T-cell (primary cell): ENCODE measurements around the gene ZNF701. TPM values are rescaled to one million over a fixed set of nuclear protein-coding genes. Genes with fewer than 3 reads are reported as not detected.
"Not testable (repeated sequence)": the region's sequence is repeated elsewhere in the genome, so short reads cannot be mapped to it uniquely, and the experiment has no call there.

Experiments used
- ATAC-seq, 4 experiments: fragments of 200-7000 bp in 3 of 4; fragments of 150-1000 bp in 1 of 4; cut with Tn5 transposase; replicated peaks in 1 of 4; 1 replicate in 3 of 4; 2 replicates in 1 of 4; pipeline ENCODE4 v1.10.0; 2021; ENCODE audit warnings: moderate library complexity in 3 of 4, mild to moderate bottlenecking in 2 of 4, moderate number of reproducible peaks in 1 of 4
- CTCF ChIA-PET, 2 donors: fragments of 300-600 bp; sonication (Branson Sonifier 250); formaldehyde crosslinking; loops; one replicate each; lab custom pipeline; 2022; ENCODE audit warnings: antibody characterized with exemption in 2 of 2; lab: Charles Lee
- POLR2A ChIA-PET, 2 donors: fragments of 300-600 bp; sonication (Branson Sonifier 250); formaldehyde crosslinking; loops; one replicate each; lab custom pipeline; 2022; ENCODE audit warnings: antibody characterized with exemption in 2 of 2; lab: Charles Lee
- DNase-seq, 35 experiments: peaks; one replicate each; pipeline versions ENCODE4 v3.0.0 to v3.0.0-alpha.2; 2013 to 2023
- H3K27ac ChIP-seq: one replicate; pipeline ENCODE4 v1.5.1; 2013; ENCODE audit warnings: low read length
- H3K27me3 ChIP-seq, 2 experiments: replicated peaks in 1 of 2; 1 replicate in 1 of 2; 2 replicates in 1 of 2; pipeline versions ENCODE4 v1.6.1 to v1.7.0; 2013; ENCODE audit warnings: low read length in 1 of 2, mixed read lengths in 1 of 2; ENCODE audit not compliant: control insufficient read depth in 2 of 2, insufficient read depth in 2 of 2; ENCODE audit errors: extremely low read depth in 1 of 2
- H3K36me3 ChIP-seq, 2 donors: 1 replicate in 1 of 2; 2 replicates in 1 of 2; pipeline versions ENCODE4 v1.6.1 to v1.7.0; 2013; ENCODE audit warnings: low read length in 1 of 2; ENCODE audit not compliant: control insufficient read depth in 2 of 2, insufficient read depth in 1 of 2; ENCODE audit errors: extremely low read depth in 1 of 2
- H3K4me1 ChIP-seq, 2 experiments: 1 replicate in 1 of 2; 2 replicates in 1 of 2; pipeline versions ENCODE4 v1.6.1 to v1.7.0; 2013; ENCODE audit warnings: low read length in 2 of 2, mixed read lengths in 1 of 2; ENCODE audit not compliant: insufficient read depth in 2 of 2, control insufficient read depth in 1 of 2; ENCODE audit errors: extremely low read depth in 1 of 2
- H3K4me3 ChIP-seq, 2 donors: 1 replicate in 1 of 2; 2 replicates in 1 of 2; pipeline versions ENCODE4 v1.5.1 to v1.7.0; 2013; ENCODE audit warnings: mild to moderate bottlenecking in 2 of 2, low read length in 1 of 2, moderate library complexity in 1 of 2; ENCODE audit not compliant: control insufficient read depth in 1 of 2; ENCODE audit errors: extremely low read depth in 1 of 2
- H3K9me3 ChIP-seq: 2 replicates; pipeline ENCODE4 v1.7.0; 2013
- H3K27ac Mint-ChIP-seq, 2 donors: one replicate each; pipeline ENCODE4 v1.8.0; 2020 to 2021; ENCODE audit warnings: mild to moderate bottlenecking in 2 of 2, mixed read lengths in 2 of 2
- H3K27me3 Mint-ChIP-seq, 2 donors: one replicate each; pipeline ENCODE4 v1.8.0; 2021 to 2022; ENCODE audit warnings: mixed read lengths in 2 of 2
- H3K36me3 Mint-ChIP-seq: one replicate; pipeline ENCODE4 v1.8.0; 2021; ENCODE audit warnings: mixed read lengths
- H3K4me1 Mint-ChIP-seq, 3 donors: one replicate each; pipeline ENCODE4 v1.8.0; 2020 to 2022; ENCODE audit warnings: mixed read lengths in 3 of 3, mild to moderate bottlenecking in 1 of 3
- H3K4me3 Mint-ChIP-seq, 3 donors: one replicate each; pipeline ENCODE4 v1.8.0; 2020 to 2022; ENCODE audit warnings: mild to moderate bottlenecking in 3 of 3, mixed read lengths in 3 of 3, moderate library complexity in 3 of 3
- H3K9me3 Mint-ChIP-seq, 3 donors: one replicate each; pipeline ENCODE4 v1.8.0; 2020 to 2022; ENCODE audit warnings: mixed read lengths in 3 of 3
- WGBS: methylation state at CpG from one replicate; pipeline ENCODE4 v1.1.5; 2013; ENCODE audit warnings: missing lambda C conversion rate; ENCODE audit not compliant: insufficient coverage; 5-methylcytosine and 5-hydroxymethylcytosine counted together
- total RNA-seq, 35 experiments: library from RNA in 6 of 35; stranded (reverse) in 6 of 35; fragments of 120-200 nt in 1 of 35; gene quantifications; one replicate each; pipeline versions ENCODE4 v1.2.1 to v1.2.4 and lab custom pipeline; 2013 to 2026

The ZNF701 gene
- total RNA-seq, 5 donors from 2014 or later (not counting 1 experiment from before 2014, with no cell fraction given): 18.5 to 39.4 (median 35.7) TPM

DNA sequence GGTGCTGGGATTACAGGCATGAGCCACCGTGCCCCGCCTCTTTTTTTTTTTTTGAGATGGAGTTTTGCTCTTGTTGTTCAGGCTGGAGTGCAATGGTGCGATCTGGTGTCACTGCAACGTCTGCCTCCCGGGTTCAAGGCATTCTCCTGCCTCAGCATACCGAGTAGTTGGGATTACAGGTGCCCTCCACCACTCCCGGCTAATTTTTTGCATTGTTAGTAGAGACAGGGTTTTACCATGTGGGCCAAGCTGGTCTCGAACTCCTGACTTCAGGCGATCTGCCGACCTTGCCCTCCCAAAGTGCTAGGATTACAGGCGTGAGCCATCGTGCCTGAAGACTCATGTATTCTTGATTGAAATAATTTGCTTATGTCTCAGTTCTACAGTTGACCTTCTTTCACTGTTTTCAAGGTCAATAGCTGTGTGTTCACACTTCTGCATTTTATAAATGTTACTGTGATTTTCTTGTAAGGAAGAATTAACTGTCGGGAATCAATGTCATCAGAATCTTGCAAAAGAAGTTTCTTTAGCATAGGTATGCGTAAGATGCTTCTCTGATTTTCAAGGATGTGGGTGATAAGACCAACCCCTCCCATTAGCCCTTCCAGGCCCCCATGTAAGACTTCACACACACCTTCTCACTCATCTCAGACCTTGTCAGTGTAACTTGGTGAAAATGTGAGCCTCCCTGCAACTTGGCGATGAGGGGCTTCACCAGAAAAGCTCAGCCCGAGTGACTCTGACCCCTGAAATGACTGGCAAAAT lies 12.7 kb upstream of the ZNF701 start:
- ATAC-seq (no peak), DNase-seq (no peak)
- no peaks in the 10 kb centered on the region for H3K27me3 ChIP-seq
- H3K27ac Mint-ChIP-seq: no peak overlapping the region
- H3K4me3 ChIP-seq: no peak overlapping the region
- ChIA-PET CTCF (no interaction called here), POLR2A (interaction anchor here (0.6 kb wide), 2 partner anchors 15 to 861 kb away, joined by 5 to 8 read pairs; no protein-coding TSS in a partner anchor)
- WGBS: no CpG with 5 or more reads among the region's 16 CpGs
- H3K4me3 Mint-ChIP-seq: no peak overlapping the region
- peaks cover 74% of the 10 kb centered on the region for H3K36me3 Mint-ChIP-seq
- peaks cover 14 to 39% of the 10 kb centered on the region in 2 donors for H3K36me3 ChIP-seq
- peaks cover 19% of the 10 kb centered on the region for H3K9me3 ChIP-seq
- no peaks in the 10 kb centered on the region for H3K4me1 Mint-ChIP-seq
- no peak overlapping the region for H3K27ac ChIP-seq
- H3K9me3 Mint-ChIP-seq: peaks cover 20 to 64% (median 61%) of the 10 kb centered on the region in 3 donors
- H3K4me1 ChIP-seq: no peaks in the 10 kb centered on the region
- H3K27me3 Mint-ChIP-seq: no peaks in the 10 kb centered on the region

DNA sequence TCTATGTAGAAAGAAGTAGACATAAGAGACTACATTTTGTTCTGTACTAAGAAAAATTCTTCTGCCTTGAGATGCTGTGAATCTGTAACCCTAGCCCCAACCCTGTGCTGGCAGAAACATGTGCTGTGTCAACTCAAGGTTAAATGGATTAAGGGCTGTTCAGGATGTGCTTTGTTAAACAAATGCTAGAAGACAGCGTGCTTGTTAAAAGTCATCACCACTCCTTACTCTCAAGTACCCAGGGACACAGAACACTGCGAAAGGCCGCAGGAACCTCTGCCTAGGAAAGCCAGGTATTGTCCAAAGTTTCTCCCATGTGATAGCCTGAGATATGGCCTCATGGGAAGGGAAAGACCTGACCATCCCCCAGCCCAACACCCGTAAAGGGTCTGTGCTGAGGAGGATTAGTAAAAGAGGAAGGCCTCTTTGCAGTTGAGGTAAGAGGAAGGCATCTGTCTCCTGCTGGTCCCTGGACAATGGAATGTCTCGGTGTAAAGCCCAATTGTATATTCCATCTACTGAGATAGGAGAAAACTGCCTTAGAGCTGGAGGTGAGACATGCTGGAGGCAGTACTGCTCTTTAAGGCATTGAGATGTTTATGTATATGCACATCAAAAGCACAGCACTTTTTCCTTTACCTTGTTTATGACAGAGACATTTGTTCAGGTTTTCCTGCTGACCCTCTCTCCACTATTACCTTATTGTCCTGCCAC lies 11.2 kb upstream of the ZNF701 start:
- H3K27ac Mint-ChIP-seq, DNase-seq, H3K4me3 ChIP-seq, H3K4me3 Mint-ChIP-seq, CTCF ChIA-PET, POLR2A ChIA-PET, H3K4me1 Mint-ChIP-seq, ATAC-seq, H3K27me3 Mint-ChIP-seq, H3K27ac ChIP-seq, H3K27me3 ChIP-seq, H3K4me1 ChIP-seq: not testable (repeated sequence)
- Mint-ChIP-seq H3K9me3 (peaks cover 16 to 59% (median 47%) of the 10 kb centered on the region in 3 donors), H3K36me3 (peaks cover 72% of the 10 kb centered on the region)
- H3K9me3 ChIP-seq: peaks cover 13% of the 10 kb centered on the region
- H3K36me3 ChIP-seq: peaks cover 14 to 26% of the 10 kb centered on the region in 2 donors
- no CpG with 5 or more reads among the region's 5 CpGs for WGBS

DNA sequence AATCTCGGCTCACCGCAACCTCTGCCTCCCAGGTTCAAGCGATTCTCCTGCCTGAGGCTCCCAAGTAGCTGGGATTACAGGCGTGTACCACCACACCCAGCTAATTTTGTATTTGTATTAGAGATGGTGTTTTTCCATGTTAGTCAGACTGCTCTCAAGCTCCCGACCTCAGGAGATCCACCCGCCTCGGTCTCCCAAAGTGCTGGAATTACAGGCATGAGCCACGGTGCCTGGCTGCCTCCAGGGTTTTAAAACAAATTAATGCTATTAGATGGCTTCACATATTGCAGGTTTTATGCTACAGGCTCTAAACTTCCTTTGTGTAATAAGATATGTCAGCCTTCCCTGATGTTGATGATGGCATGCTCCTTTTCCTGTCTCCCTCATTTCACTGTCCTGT lies 8.5 kb upstream of the ZNF701 start:
- H3K4me3 Mint-ChIP-seq, H3K27ac ChIP-seq, DNase-seq, H3K9me3 ChIP-seq, H3K4me3 ChIP-seq, H3K27me3 Mint-ChIP-seq, H3K27ac Mint-ChIP-seq, H3K4me1 Mint-ChIP-seq, CTCF ChIA-PET, H3K27me3 ChIP-seq, ATAC-seq, H3K4me1 ChIP-seq, POLR2A ChIA-PET: not testable (repeated sequence)
- H3K36me3 ChIP-seq: peaks cover 14 to 17% of the 10 kb centered on the region in 2 donors
- Mint-ChIP-seq H3K9me3 (peaks cover 5 to 55% (median 40%) of the 10 kb centered on the region in 3 donors), H3K36me3 (peaks cover 67% of the 10 kb centered on the region)
- WGBS: 100% methylated on average over 1 of the region's 8 CpGs

DNA sequence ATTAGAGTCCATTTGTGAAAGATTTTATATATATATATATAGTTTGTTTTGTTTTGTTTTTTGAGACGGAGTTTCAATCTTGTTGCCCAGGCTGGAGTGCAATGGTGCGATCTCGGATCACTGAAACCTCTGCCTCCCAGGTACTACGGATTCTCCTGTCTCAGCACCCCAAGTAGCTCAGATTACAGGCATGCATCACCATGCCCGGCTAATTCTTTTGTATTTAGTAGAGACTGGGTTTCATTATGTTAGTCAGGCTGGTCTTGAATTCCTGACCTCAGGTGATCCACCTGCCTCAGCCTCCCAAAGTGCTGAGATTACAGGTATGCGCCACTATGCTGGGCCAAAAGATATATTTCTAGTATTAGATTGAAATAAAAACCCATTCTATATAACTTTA lies 4.0 kb upstream of the ZNF701 start:
- no CpG with 5 or more reads among the region's 6 CpGs for WGBS
- no peak for DNase-seq
- Histone ChIP-seq H3K9me3 (no peaks in the 10 kb centered on the region), H3K27me3 (no peaks in the 10 kb centered on the region), H3K27ac (no peak overlapping the region), H3K36me3 (peaks cover 4 to 6% of the 10 kb centered on the region in 2 donors), H3K4me3 (no peak overlapping the region), H3K4me1 (peaks cover 6 to 11% of the 10 kb centered on the region in 2 experiments)
- no peaks in the 10 kb centered on the region for H3K27me3 Mint-ChIP-seq
- no peak overlapping the region for H3K4me3 Mint-ChIP-seq
- no peak overlapping the region for H3K27ac Mint-ChIP-seq
- peaks cover 8 to 19% (median 16%) of the 10 kb centered on the region in 3 donors for H3K4me1 Mint-ChIP-seq
- peaks cover 46% of the 10 kb centered on the region for H3K36me3 Mint-ChIP-seq
- ChIA-PET CTCF (no interaction called here), POLR2A (no interaction called here)
- no peak for ATAC-seq
- peaks cover 0 to 39% (median 22%) of the 10 kb centered on the region in 3 donors for H3K9me3 Mint-ChIP-seq

DNA sequence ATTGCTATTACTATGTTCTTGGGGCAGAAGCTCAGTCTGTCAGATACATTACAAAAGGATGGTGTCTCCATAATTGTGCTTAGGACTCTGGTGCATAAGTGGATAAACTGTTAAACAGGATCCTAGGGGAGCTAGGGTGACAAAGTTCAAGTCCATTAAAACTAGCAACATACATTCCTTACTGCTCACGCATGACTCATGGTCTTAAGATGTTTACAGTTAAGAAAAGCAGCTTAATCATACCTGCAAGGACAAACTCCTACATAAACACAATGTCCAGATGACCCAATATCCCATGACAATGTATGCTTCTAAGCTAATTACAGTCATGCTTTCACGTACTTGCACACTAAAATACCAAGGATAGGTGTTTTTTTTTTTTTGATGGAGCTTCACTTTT lies 3.5 kb upstream of the ZNF701 start:
- no peak for ATAC-seq
- no peaks in the 10 kb centered on the region for H3K9me3 ChIP-seq
- Mint-ChIP-seq H3K9me3 (peaks cover 0 to 38% (median 22%) of the 10 kb centered on the region in 3 donors), H3K27me3 (no peaks in the 10 kb centered on the region), H3K4me3 (no peak overlapping the region), H3K36me3 (peaks cover 48% of the 10 kb centered on the region), H3K27ac (no peak overlapping the region), H3K4me1 (peaks cover 13 to 24% (median 18%) of the 10 kb centered on the region in 3 donors)
- WGBS: no CpG with 5 or more reads among the region's 2 CpGs
- peaks cover 7 to 16% of the 10 kb centered on the region in 2 experiments for H3K4me1 ChIP-seq
- H3K36me3 ChIP-seq: peaks cover 0 to 6% of the 10 kb centered on the region in 2 donors
- no peak overlapping the region for H3K4me3 ChIP-seq
- POLR2A ChIA-PET: no interaction called here
- CTCF ChIA-PET: no interaction called here
- H3K27ac ChIP-seq: no peak overlapping the region
- no peak for DNase-seq
- no peaks in the 10 kb centered on the region for H3K27me3 ChIP-seq

DNA sequence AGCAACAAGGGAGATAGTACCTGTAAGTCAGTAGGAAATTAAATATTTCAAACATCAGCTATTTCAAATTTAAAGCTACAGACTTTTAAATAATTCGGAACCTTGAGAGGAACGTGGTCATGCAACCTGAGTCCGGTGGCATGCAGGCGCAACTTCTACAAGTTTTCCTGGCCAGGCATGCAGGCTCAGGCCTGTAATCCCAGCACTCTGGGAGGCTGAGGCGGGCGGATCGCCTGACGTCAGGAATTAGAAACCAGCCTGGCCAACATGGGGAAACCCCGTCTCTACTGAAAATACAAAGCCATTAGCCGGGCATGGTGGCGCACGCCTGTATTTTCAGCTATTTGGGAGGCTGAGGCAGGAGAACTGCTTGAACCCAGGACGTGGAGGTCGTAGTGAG lies 2.2 kb upstream of the ZNF701 start:
- Mint-ChIP-seq H3K36me3 (peaks cover 52% of the 10 kb centered on the region), H3K27me3 (no peaks in the 10 kb centered on the region), H3K4me3 (no peak overlapping the region), H3K9me3 (peaks cover 0 to 40% (median 25%) of the 10 kb centered on the region in 3 donors), H3K4me1 (peaks cover 24 to 35% (median 28%) of the 10 kb centered on the region in 3 donors), H3K27ac (no peak overlapping the region)
- DNase-seq (no peak), ATAC-seq (no peak)
- peaks cover 7 to 16% of the 10 kb centered on the region in 2 experiments for H3K4me1 ChIP-seq
- ChIA-PET CTCF (interaction anchor here in 1 of 2 donors (0.7 kb wide), 1 partner anchor 120 kb away, joined by 7 read pairs; no protein-coding TSS in a partner anchor), POLR2A (no interaction called here)
- H3K4me3 ChIP-seq: no peak overlapping the region
- peaks cover 0 to 12% of the 10 kb centered on the region in 2 donors for H3K36me3 ChIP-seq
- H3K9me3 ChIP-seq: no peaks in the 10 kb centered on the region
- over 99% methylated on average over 12 of the region's 14 CpGs for WGBS
- H3K27ac ChIP-seq: no peak overlapping the region
- no peaks in the 10 kb centered on the region for H3K27me3 ChIP-seq
